GDM1 (cell line): ENCODE results near the gene LRCOL1.

Experiments used
- DNase-seq: peaks from one replicate; lab custom pipeline; 2025; lab: John Stamatoyannopoulos, UW

The LRCOL1 gene

GRCh38 chr12:132619071-132619385 is 8.6 kb upstream of the LRCOL1 start:
- no peak for DNase-seq

GRCh38 chr12:132618683-132619043 is 8.3 kb upstream of the LRCOL1 start, which contains the start of gene P2RX2:
TSS of gene P2RX2 (plus strand) at chr12:132618776. CDS start at chr12:132618817, 41 bp downstream.
- DNase-seq: no peak

GRCh38 chr12:132617822-132618682 is 7.7 kb upstream of the LRCOL1 start:
- no peak for DNase-seq

- DNase-seq: no peak
Observed at GRCh38 chr12:132617135-132617701, 6.8 kb upstream of the LRCOL1 start.

GRCh38 chr12:132615579-132616038 is 5.2 kb upstream of the LRCOL1 start:
- no peak for DNase-seq

- DNase-seq: peak; percentile 54
Observed at GRCh38 chr12:132614861-132615578, 4.6 kb upstream of the LRCOL1 start.

GRCh38 chr12:132614029-132614428 is 3.6 kb upstream of the LRCOL1 start:
- no peak for DNase-seq

GRCh38 chr12:132611620-132612019 is 1.2 kb upstream of the LRCOL1 start:
- no peak for DNase-seq

- no peak for DNase-seq
Observed at GRCh38 chr12:132610866-132611602, 652 bp upstream of the LRCOL1 start.

GRCh38 chr12:132608231-132609171 is 1.9 kb downstream of the LRCOL1 start:
- DNase-seq: no peak

GRCh38 chr12:132606927-132607326 is 3.5 kb downstream of the LRCOL1 start:
- no peak for DNase-seq

GRCh38 chr12:132606466-132606865 is 3.9 kb downstream of the LRCOL1 start:
- DNase-seq: no peak

- no peak for DNase-seq
Observed at GRCh38 chr12:132605892-132606291, 4.5 kb downstream of the LRCOL1 start.

GRCh38 chr12:132604668-132605441 is 5.5 kb downstream of the LRCOL1 start:
- DNase-seq: no peak

- DNase-seq: no peak
Observed at GRCh38 chr12:132604151-132604618, 6.2 kb downstream of the LRCOL1 start.

- no peak for DNase-seq
Observed at GRCh38 chr12:132603240-132604150, 6.9 kb downstream of the LRCOL1 start.

- DNase-seq: no peak
Observed at GRCh38 chr12:132602572-132603239, 7.7 kb downstream of the LRCOL1 start.

GRCh38 chr12:132601171-132601883 is 9.1 kb downstream of the LRCOL1 start:
- DNase-seq: no peak
